ENCODE measurements around the gene HLA-F.

The HLA-F gene

GRCh38 chr6:29723262-29723665 is at the start of gene HLA-F:
Gene HLA-F, plus strand, starts transcription at chr6:29723434. Its CDS starts 30 bp downstream, at chr6:29723464.
- DNase-seq = no peak

- no peak for DNase-seq
Measured at GRCh38 chr6:29674008-29674407, 49.2 kb upstream of the HLA-F start.

GRCh38 chr6:29675561-29675960 is 47.7 kb upstream of the HLA-F start:
- DNase-seq = no peak

- DNase-seq = no peak
Measured at GRCh38 chr6:29676981-29677601, 46.1 kb upstream of the HLA-F start.

GRCh38 chr6:29678114-29678513 is 45.1 kb upstream of the HLA-F start:
- no peak for DNase-seq

- no peak for DNase-seq
Measured at GRCh38 chr6:29679962-29680361, 43.3 kb upstream of the HLA-F start.

GRCh38 chr6:29680416-29680815 is 42.8 kb upstream of the HLA-F start:
- no peak for DNase-seq

GRCh38 chr6:29680904-29681303 is 42.3 kb upstream of the HLA-F start, which contains the start of gene ZFP57:
Gene ZFP57, minus strand, starts transcription at chr6:29681152. Its CDS starts 4,149 bp downstream, at chr6:29677003.
- no peak for DNase-seq

GRCh38 chr6:29681811-29682210 is 41.4 kb upstream of the HLA-F start:
- no peak for DNase-seq

GRCh38 chr6:29685718-29686326 is 37.4 kb upstream of the HLA-F start:
- DNase-seq = no peak

GRCh38 chr6:29694637-29695036 is 28.6 kb upstream of the HLA-F start:
- no peak for DNase-seq

GRCh38 chr6:29696147-29697125 is 26.8 kb upstream of the HLA-F start:
- DNase-seq = no peak

GRCh38 chr6:29702519-29703103 is 20.6 kb upstream of the HLA-F start:
- DNase-seq = no peak

- no peak for DNase-seq
Measured at GRCh38 chr6:29705389-29706231, 17.6 kb upstream of the HLA-F start.

GRCh38 chr6:29708432-29709179 is 14.6 kb upstream of the HLA-F start:
- DNase-seq = no peak

GRCh38 chr6:29709188-29709587 is 14.0 kb upstream of the HLA-F start:
- no peak for DNase-seq

GRCh38 chr6:29710281-29710941 is 12.8 kb upstream of the HLA-F start:
- DNase-seq = no peak

GRCh38 chr6:29720863-29721262 is 2.4 kb upstream of the HLA-F start:
- no peak for DNase-seq

GRCh38 chr6:29723666-29724588 is 693 bp downstream of the HLA-F start:
- no peak for DNase-seq
